ENCODE results near the gene WDSUB1. TPM values are rescaled to one million over a fixed set of nuclear protein-coding genes. Genes with fewer than 3 reads are reported as not detected.

The WDSUB1 gene
- total and polyA plus RNA-seq, 4 donors, result 2.0 to 6.1 (median 4.4) TPM

DNA sequence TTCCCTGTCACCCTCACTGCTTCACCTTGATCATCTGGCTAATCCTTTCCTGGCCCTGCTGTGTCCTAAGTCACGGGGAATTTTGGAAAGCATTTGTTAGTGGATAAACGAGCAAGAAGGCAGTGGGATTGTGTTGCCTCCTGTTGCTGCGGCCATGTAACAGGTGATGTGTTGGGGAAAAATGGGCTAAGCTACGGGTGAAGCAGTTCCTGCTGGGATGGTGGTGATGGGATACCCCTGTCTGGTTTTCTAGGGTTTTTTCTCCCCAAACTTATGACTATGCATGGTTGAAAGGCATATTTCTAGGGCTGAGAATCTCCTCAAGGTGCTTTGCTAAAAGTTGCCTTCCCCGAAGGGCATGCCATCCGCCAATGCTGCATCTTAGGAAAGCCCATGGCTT, 68.1 kb downstream of the WDSUB1 start:
- no peaks in the 10 kb centered on the region for H3K4me1 ChIP-seq (ENCODE audit: control insufficient read depth in 4 of 4, insufficient read depth in 4 of 4, low read length in 3 of 4)
- WGBS, result 96% methylated on average over 6 of the region's 6 CpGs
- DNase-seq (ENCODE audit: low spot score), result no peak
- no peak overlapping the region for H3K27ac ChIP-seq (ENCODE audit: low read depth in 1 of 2, low read length in 2 of 2)
- no peaks in the 10 kb centered on the region for H3K27me3 ChIP-seq (ENCODE audit: control insufficient read depth in 4 of 4, insufficient read depth in 4 of 4, low read length in 3 of 4)
- no peak overlapping the region for H3K9ac ChIP-seq (ENCODE audit: low read depth in 1 of 2, low read length in 2 of 2)
- H3K36me3 ChIP-seq (ENCODE audit: control insufficient read depth in 4 of 4, insufficient read depth in 3 of 4, low read depth in 1 of 4, low read length in 3 of 4), result peaks cover 0 to 35% (median 3%) of the 10 kb centered on the region in 4 donors
- H3K4me3 ChIP-seq (ENCODE audit: low read depth in 1 of 3, low read length in 3 of 3), result no peak overlapping the region
- TF ChIP-seq NR2F2 (IDR thresholded peaks at IDR 0.05) (no peak), EGR1 (IDR thresholded peaks at IDR 0.05; ENCODE audit: low read depth in 2 of 2) (no peak), SP1 (IDR thresholded peaks at IDR 0.05) (no peak), GABPA (IDR thresholded peaks at IDR 0.05 in 1 of 2, conservative IDR thresholded peaks at IDR 0.05 in 1 of 2) (no peak), RAD21 (IDR thresholded peaks at IDR 0.05) (no peak)
- peaks cover 0 to 2% (median 0%) of the 10 kb centered on the region in 4 donors for H3K9me3 ChIP-seq (ENCODE audit: control insufficient read depth in 4 of 4, low read length in 3 of 4)

DNA sequence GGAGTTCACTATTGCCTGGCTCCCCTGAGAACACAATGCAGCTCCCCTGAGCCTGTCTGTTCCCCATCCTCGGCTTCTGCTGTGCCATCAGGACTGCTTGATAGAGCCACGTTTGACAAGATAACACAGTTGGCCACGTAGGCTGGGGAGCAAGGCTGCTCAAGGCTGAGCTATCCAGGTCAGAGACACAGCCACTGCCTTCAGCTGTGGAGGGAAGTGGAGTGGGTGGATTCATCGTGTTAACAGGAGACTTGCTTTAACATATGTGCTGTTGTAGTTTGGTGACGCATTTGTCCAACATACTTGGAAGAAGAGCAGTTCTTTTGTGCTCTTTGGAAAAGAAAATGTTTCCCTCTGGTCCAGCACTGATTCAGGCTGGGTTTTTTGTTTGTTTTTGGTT, 68.8 kb downstream of the WDSUB1 start:
- Histone ChIP-seq H3K9ac (ENCODE audit: low read depth in 1 of 2, low read length in 2 of 2) (no peak overlapping the region), H3K27ac (ENCODE audit: low read depth in 1 of 2, low read length in 2 of 2) (no peak overlapping the region), H3K36me3 (ENCODE audit: control insufficient read depth in 4 of 4, insufficient read depth in 3 of 4, low read depth in 1 of 4, low read length in 3 of 4) (peaks cover 0 to 35% (median 3%) of the 10 kb centered on the region in 4 donors), H3K27me3 (ENCODE audit: control insufficient read depth in 4 of 4, insufficient read depth in 4 of 4, low read length in 3 of 4) (no peaks in the 10 kb centered on the region), H3K4me1 (ENCODE audit: control insufficient read depth in 4 of 4, insufficient read depth in 4 of 4, low read length in 3 of 4) (no peaks in the 10 kb centered on the region), H3K9me3 (ENCODE audit: control insufficient read depth in 4 of 4, low read length in 3 of 4) (peaks cover 0 to 2% (median 0%) of the 10 kb centered on the region in 4 donors), H3K4me3 (ENCODE audit: low read depth in 1 of 3, low read length in 3 of 3) (no peak overlapping the region)
- DNase-seq (ENCODE audit: low spot score), result no peak
- TF ChIP-seq HNF4G (IDR thresholded peaks at IDR 0.05) (no peak), GABPA (IDR thresholded peaks at IDR 0.05 in 1 of 2, conservative IDR thresholded peaks at IDR 0.05 in 1 of 2) (no peak), HNF4A (conservative IDR thresholded peaks at IDR 0.05) (no peak), RAD21 (IDR thresholded peaks at IDR 0.05) (no peak), FOXA2 (IDR thresholded peaks at IDR 0.05) (no peak), EGR1 (IDR thresholded peaks at IDR 0.05; ENCODE audit: low read depth in 2 of 2) (no peak), FOXA1 (IDR thresholded peaks at IDR 0.05) (no peak)
- TF ChIP-seq, protein P1, sequence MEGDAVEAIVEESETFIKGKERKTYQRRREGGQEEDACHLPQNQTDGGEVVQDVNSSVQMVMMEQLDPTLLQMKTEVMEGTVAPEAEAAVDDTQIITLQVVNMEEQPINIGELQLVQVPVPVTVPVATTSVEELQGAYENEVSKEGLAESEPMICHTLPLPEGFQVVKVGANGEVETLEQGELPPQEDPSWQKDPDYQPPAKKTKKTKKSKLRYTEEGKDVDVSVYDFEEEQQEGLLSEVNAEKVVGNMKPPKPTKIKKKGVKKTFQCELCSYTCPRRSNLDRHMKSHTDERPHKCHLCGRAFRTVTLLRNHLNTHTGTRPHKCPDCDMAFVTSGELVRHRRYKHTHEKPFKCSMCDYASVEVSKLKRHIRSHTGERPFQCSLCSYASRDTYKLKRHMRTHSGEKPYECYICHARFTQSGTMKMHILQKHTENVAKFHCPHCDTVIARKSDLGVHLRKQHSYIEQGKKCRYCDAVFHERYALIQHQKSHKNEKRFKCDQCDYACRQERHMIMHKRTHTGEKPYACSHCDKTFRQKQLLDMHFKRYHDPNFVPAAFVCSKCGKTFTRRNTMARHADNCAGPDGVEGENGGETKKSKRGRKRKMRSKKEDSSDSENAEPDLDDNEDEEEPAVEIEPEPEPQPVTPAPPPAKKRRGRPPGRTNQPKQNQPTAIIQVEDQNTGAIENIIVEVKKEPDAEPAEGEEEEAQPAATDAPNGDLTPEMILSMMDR (IDR thresholded peaks at IDR 0.05; ENCODE audit: low read depth, low read length, missing input control), result no peak
- TF ChIP-seq, protein P2, sequence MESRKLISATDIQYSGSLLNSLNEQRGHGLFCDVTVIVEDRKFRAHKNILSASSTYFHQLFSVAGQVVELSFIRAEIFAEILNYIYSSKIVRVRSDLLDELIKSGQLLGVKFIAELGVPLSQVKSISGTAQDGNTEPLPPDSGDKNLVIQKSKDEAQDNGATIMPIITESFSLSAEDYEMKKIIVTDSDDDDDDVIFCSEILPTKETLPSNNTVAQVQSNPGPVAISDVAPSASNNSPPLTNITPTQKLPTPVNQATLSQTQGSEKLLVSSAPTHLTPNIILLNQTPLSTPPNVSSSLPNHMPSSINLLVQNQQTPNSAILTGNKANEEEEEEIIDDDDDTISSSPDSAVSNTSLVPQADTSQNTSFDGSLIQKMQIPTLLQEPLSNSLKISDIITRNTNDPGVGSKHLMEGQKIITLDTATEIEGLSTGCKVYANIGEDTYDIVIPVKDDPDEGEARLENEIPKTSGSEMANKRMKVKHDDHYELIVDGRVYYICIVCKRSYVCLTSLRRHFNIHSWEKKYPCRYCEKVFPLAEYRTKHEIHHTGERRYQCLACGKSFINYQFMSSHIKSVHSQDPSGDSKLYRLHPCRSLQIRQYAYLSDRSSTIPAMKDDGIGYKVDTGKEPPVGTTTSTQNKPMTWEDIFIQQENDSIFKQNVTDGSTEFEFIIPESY (IDR thresholded peaks at IDR 0.05), result no peak
- TF ChIP-seq, protein P3, sequence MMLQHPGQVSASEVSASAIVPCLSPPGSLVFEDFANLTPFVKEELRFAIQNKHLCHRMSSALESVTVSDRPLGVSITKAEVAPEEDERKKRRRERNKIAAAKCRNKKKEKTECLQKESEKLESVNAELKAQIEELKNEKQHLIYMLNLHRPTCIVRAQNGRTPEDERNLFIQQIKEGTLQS (IDR thresholded peaks at IDR 0.05), result no peak
- TF ChIP-seq, protein P4, sequence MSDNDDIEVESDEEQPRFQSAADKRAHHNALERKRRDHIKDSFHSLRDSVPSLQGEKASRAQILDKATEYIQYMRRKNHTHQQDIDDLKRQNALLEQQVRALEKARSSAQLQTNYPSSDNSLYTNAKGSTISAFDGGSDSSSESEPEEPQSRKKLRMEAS (IDR thresholded peaks at IDR 0.05), result no peak
- WGBS, result 87% methylated on average over 5 of the region's 5 CpGs

DNA sequence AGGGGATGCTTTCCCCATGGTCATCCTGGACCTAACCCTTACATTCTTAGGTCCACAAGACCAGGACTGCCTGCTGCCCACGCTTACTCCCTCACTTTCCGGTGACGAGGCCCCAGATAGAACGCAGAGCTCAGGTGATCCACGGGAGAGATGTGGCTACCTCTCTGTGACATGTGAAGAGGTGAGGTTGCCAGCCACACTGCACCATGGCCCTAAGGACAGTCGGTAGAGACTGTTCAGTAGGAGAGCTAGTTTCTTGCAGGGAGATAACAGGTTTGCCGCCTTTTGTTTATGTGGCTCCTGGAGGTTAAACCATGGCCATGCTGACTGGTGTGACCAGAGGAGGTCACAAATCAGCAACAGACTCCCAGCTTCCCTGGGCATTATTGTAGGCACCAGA, 71.4 kb downstream of the WDSUB1 start:
- Histone ChIP-seq H3K9me3 (ENCODE audit: control insufficient read depth in 4 of 4, low read length in 3 of 4) (peaks cover 0 to 2% (median 0%) of the 10 kb centered on the region in 4 donors), H3K27me3 (ENCODE audit: control insufficient read depth in 4 of 4, insufficient read depth in 4 of 4, low read length in 3 of 4) (no peaks in the 10 kb centered on the region), H3K4me1 (ENCODE audit: control insufficient read depth in 4 of 4, insufficient read depth in 4 of 4, low read length in 3 of 4) (no peaks in the 10 kb centered on the region), H3K4me3 (ENCODE audit: low read depth in 1 of 3, low read length in 3 of 3) (no peak overlapping the region), H3K36me3 (ENCODE audit: control insufficient read depth in 4 of 4, insufficient read depth in 3 of 4, low read depth in 1 of 4, low read length in 3 of 4) (peaks cover 0 to 31% (median 1%) of the 10 kb centered on the region in 4 donors), H3K9ac (ENCODE audit: low read depth in 1 of 2, low read length in 2 of 2) (no peak overlapping the region), H3K27ac (ENCODE audit: low read depth in 1 of 2, low read length in 2 of 2) (no peak overlapping the region)
- DNase-seq (ENCODE audit: low spot score), result no peak
- TF ChIP-seq RXRA (IDR thresholded peaks at IDR 0.05), result no peak
- TF ChIP-seq, protein P2 (IDR thresholded peaks at IDR 0.05), result no peak
- TF ChIP-seq NR2F2 (IDR thresholded peaks at IDR 0.05), result no peak
- no peak for TF ChIP-seq HNF4A (conservative IDR thresholded peaks at IDR 0.05)
- TF ChIP-seq TAF1 (conservative IDR thresholded peaks at IDR 0.05), result no peak
- TF ChIP-seq RAD21 (IDR thresholded peaks at IDR 0.05), result no peak
- no peak for TF ChIP-seq YY1 (IDR thresholded peaks at IDR 0.05)
- no peak for TF ChIP-seq FOXA2 (IDR thresholded peaks at IDR 0.05)
- 96% methylated on average over 7 of the region's 7 CpGs for WGBS
